HG03378 (cell line): ENCODE measurements around the gene RPAP2.

Source experiments
- ATAC-seq: cut with Tn5 transposase; IDR thresholded peaks from one replicate; pipeline ENCODE4 v1.9.1; 2021; ENCODE audit warnings: mild to moderate bottlenecking, moderate library complexity; ENCODE audit not compliant: unreplicated experiment

RPAP2 gene

DNA sequence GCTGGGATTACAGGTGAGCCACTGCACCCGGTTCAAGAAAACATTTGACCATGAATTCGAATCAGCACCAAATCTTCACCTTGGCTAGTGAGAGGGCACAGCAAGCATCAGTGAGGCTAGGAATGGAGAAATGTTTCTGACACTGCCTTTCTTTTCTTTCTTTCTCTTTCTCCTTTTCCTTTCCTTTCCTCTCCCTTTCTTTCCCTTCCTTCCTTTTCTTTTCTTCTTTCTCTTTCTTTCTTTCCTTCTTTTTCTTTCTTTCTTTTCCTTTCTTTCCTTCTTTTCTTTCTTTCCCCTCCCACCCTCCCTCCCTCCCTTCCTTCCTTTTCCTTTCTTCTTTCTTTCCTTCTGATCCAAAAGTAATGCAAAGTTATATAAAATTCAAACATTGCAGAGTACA, 147.0 kb downstream of the RPAP2 start:
- ATAC-seq = no peak

DNA sequence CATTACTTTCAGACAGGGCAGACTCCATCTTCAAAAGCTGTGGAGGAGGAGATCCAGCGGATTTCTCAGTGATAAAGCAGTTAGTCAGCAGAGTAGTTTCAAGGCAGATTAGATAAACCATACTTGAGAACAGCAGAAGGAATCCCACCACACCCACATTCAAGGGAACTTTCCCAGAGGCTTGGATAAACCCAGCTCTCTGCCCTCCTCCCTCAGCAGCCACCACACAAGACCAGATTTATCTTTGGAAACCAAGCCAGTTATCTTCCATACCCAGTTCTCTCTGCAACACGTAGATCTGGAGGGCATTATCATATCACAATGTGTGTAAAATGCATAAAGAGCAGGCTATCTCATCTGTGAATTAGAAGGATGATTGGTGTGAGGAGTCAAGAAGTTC, 147.7 kb downstream of the RPAP2 start:
- ATAC-seq = no peak

DNA sequence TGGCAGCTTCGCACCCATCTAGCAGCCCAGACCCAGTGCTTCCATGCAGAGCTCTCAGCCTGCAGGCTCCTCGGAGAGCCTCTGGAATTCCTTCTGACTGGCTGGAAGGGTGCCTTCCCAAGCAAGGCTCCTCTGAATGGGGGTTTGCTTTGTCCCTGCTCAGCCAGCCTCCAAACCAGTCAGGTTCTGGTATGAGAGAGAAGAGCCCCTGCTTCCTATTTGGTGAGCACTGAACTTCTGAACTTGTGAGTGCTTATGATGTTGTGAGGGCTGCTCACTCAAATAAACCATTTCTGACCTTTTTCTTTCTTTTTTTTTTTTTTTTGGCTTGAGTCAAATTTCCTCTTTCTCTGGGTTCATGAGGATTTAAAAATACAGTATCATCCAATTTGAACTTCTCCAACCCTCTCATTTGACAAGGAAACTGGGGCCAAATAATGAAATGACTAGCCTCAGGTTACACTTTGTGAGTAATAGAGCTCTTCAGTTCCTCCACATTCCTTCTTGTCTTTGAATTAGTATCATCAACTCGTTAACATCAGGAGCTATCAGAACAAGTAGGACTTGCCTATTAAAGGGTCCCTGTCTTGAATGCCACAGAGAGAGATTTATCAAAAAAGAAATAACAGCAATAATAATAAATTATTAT, 148.3 kb downstream of the RPAP2 start:
- ATAC-seq = no peak

GRCh38 chr1:92447976-92448375, 149.1 kb downstream of the RPAP2 start:
- ATAC-seq = no peak
